GM18861 (cell line): ENCODE measurements around the gene SELPLG.
A peak's percentile ranks its signal among the peaks of the same experiment; 100 is the strongest.
"Not testable (repeated sequence)": the region's sequence is repeated elsewhere in the genome, so short reads cannot be mapped to it uniquely, and the experiment has no call there.

Source experiments
- ATAC-seq: cut with Tn5 transposase; IDR thresholded peaks from one replicate; pipeline ENCODE4 v1.9.1; 2021; ENCODE audit not compliant: unreplicated experiment

The SELPLG gene

DNA sequence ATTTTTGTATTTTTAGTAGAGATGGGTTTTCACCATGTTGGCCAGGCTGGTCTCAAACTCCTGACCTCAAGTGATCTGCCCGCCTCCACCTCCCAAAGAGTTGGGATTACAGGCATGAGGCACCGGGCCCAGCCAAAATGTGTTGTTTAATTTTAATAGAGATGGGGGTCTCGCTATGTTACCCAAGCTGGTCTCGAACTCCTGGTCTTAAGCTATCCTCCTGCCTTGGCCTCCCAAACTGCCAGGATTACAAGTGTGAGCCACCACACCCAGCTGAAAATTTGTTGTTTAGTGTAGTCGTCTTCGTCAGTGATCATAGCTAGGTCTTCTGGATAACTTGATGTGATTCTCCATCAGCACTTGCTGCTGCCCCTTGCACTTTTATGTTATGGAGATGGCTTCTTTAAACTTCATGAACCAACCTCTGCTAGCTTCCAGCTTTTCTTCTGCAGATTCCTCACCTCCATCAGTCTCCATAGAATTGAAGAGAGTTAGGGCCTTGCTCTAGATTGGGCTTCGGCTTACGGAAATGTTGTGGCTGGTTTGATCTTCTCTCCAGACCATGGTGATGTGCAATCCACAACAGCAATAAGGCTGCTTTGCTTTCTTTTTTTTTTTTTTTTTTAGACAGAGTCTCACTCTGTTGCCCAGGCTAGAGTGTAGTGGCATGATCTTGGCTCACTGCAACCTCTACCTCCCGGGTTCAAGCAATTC is 58.3 kb downstream of the SELPLG start:
- ATAC-seq, result no peak

DNA sequence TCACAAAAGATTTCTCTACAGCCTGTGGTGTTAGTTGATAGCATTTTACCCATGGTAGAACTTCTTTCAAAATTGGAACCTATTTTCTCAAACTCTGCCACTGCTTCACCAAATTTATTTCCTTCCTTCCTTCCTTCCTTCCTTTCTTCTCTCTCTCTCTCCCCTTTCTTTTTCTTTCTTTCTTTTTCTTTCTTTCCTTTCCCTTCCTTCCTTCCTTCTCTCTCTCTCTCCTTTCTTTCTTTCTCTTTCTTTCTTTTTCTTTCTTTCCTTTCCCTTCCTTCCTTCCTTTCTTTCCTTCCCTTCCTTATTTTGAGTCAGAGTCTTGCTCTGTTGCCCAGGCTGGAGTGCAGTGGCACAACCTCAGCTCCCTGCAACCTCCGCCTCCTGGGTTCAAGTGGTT is 59.4 kb downstream of the SELPLG start:
- not testable (repeated sequence) for ATAC-seq

DNA sequence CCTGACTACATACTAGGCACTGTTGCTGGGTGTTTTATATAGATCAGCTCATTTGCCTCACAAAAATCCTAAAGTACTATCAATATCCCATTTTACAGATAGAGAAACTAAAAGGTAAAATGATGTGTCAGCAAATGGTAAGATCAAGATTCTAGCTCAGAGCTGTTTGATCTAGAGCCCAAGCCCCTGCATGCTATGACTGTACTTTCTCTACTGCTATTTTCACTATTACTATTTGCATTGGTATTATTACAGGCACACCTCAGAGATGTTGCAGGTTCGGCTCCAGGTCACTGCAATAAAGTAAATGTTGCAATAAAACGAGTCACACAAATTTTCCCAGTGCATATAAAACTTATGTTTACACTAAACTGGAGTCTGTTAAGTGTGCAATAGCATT is 60.4 kb downstream of the SELPLG start:
- peak; percentile 21 for ATAC-seq

DNA sequence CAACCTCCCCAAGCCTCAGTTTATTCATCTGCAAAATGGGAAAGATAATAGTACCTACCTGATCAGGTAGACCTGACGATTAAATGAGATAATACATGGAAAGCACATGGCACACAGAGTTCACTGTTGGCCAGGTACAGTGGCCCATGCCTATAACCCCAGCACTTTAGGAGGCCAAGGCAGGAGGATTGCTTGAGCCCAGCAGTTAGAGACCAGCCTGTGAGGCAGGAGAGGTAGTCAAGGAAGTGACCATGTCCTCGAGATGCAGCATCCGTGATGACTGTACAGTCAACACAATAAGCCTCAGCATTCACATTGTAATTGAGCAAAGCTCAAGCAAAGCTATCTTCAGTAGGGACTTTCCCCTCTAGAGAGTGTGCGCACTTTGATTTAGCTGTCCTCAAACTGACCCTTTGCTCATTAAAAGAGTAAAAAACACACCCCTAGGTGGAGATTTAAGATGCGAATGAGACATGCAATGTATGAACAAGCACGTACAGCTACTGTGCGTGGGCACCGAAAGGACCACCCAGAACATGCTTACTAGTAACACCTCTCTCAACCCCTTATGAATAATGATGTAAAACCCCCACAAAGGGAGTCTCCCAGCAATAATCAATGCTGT is 61.4 kb downstream of the SELPLG start:
- peak; percentile 26 for ATAC-seq
